C4-2B (cell line): ENCODE results near the gene EVA1A.

Experiments
- CTCF ChIP-seq: fragments of 450-650 bp; conservative IDR thresholded peaks from 2 replicates; pipeline ENCODE4 v1.5.1; 2017; ENCODE audit warnings: mild to moderate bottlenecking
- ZFX ChIP-seq: fragments of 450-650 bp; IDR thresholded peaks from 2 replicates; pipeline ENCODE4 v1.6.1; 2017

- no peak for TF ChIP-seq CTCF
- no peak for TF ChIP-seq ZFX
Measured at GRCh38 chr2:75491129-75491753, 69.5 kb downstream of the EVA1A start.
